Thyroid gland (tissue), 4 donors: ENCODE measurements around the gene AKR1B15. TPM values are rescaled to one million over a fixed set of nuclear protein-coding genes. Genes with fewer than 3 reads are reported as not detected.
A peak's percentile ranks its signal among the peaks of the same experiment; 100 is the strongest.

Experiments used
- DNase-seq, 2 donors: peaks; one replicate each; pipeline ENCODE4 v3.0.0-alpha.2; 2019
- H3K27ac ChIP-seq, 3 donors: fragments of 200-600 bp; sonication (generic); 1 replicate in 2 of 3; 2 replicates in 1 of 3; pipeline ENCODE4 v1.5.1; 2016 to 2019; ENCODE audit warnings: mild to moderate bottlenecking in 1 of 3, moderate library complexity in 1 of 3
- H3K27me3 ChIP-seq: fragments of 200-600 bp; sonication (generic); one replicate; pipeline ENCODE4 v1.5.1; 2019
- H3K36me3 ChIP-seq, 2 donors: fragments of 200-600 bp; sonication (generic); one replicate each; pipeline ENCODE4 v1.5.1; 2016 to 2019
- H3K4me1 ChIP-seq, 2 donors: fragments of 200-600 bp; sonication (generic); one replicate each; pipeline ENCODE4 v1.5.1; 2017 to 2019
- H3K4me3 ChIP-seq, 3 donors: fragments of 200-600 bp; sonication (generic); replicated peaks in 1 of 3; 1 replicate in 2 of 3; 2 replicates in 1 of 3; pipeline ENCODE4 v1.5.1; 2016; ENCODE audit warnings: mild to moderate bottlenecking in 1 of 3
- H3K9me3 ChIP-seq: fragments of 200-600 bp; sonication (generic); one replicate; pipeline ENCODE4 v1.5.1; 2017
- CTCF ChIP-seq, 6 experiments: fragments of 200-600 bp in 3 of 6; fragments of 450-650 bp in 3 of 6; sonication (generic) in 3 of 6; IDR thresholded peaks; one replicate each; pipeline ENCODE4 v1.5.1; 2016 to 2019; ENCODE audit warnings: antibody characterized with exemption in 6 of 6, mild to moderate bottlenecking in 2 of 6, inconsistent platforms in 1 of 6, moderate library complexity in 1 of 6
- POLR2A ChIP-seq, 2 donors: fragments of 450-650 bp; IDR thresholded peaks; one replicate each; pipeline ENCODE4 v1.6.1; 2017; ENCODE audit warnings: antibody characterized with exemption in 2 of 2, mild to moderate bottlenecking in 2 of 2, moderate library complexity in 1 of 2
- WGBS, 2 donors: methylation state at CpG; one replicate each; pipeline ENCODE4 v1.1.5; 2017; 5-methylcytosine and 5-hydroxymethylcytosine counted together
- intact Hi-C: fragments of 100-400 bp; cut with DNase I; formaldehyde crosslinking; loops from one replicate; pipeline ENCODE4 v1.15.1; 2023
- total RNA-seq, 4 donors: library from RNA; depleted of rRNA; stranded (reverse); fragments of >200 nt; gene quantifications; one replicate each; pipeline ENCODE4 v1.2.3, GENCODE V29; 2016

Gene AKR1B15
- total RNA-seq, 4 donors from 2014 or later = 0.56 to 1.2 TPM; not detected in 2

GRCh38 chr7:134593530-134594392, 44.9 kb downstream of the AKR1B15 start:
- 41 to 57% methylated on average over 7 to 8 of the region's 8 CpGs for WGBS, 2 donors
- H3K4me3 ChIP-seq = no peak overlapping the region
- no peaks in the 10 kb centered on the region for H3K36me3 ChIP-seq
- H3K9me3 ChIP-seq = no peaks in the 10 kb centered on the region
- H3K27ac ChIP-seq = peak overlapping the region; percentile 92 to 93 (median 92)
- intact Hi-C loops = no loop called here
- DNase-seq = peak; percentile 95 to 96
- H3K4me1 ChIP-seq = peaks cover 15 to 32% of the 10 kb centered on the region in 2 donors
- TF ChIP-seq CTCF (IDR thresholded peaks at IDR 0.05) (no peak), POLR2A (IDR thresholded peaks at IDR 0.05) (peak in 1 of 2 donors; percentile 54)
- no peaks in the 10 kb centered on the region for H3K27me3 ChIP-seq

- H3K27ac ChIP-seq = peak overlapping the region; percentile 92 to 93 (median 92)
- no peaks in the 10 kb centered on the region for H3K27me3 ChIP-seq
- TF ChIP-seq CTCF (IDR thresholded peaks at IDR 0.05) (no peak), POLR2A (IDR thresholded peaks at IDR 0.05) (no peak)
- H3K4me1 ChIP-seq = peaks cover 15 to 24% of the 10 kb centered on the region in 2 donors
- H3K4me3 ChIP-seq = no peak overlapping the region
- 0 to 36% methylated on average over 1 of the region's 1 CpG for WGBS, 2 donors
- no peaks in the 10 kb centered on the region for H3K36me3 ChIP-seq
- no peaks in the 10 kb centered on the region for H3K9me3 ChIP-seq
- intact Hi-C loops = no loop called here
- DNase-seq = no peak
Measured at GRCh38 chr7:134594877-134595276, 46.0 kb downstream of the AKR1B15 start.

GRCh38 chr7:134599371-134599770, 50.5 kb downstream of the AKR1B15 start:
- WGBS, 2 donors = 78 to 80% methylated on average over 6 of the region's 6 CpGs
- H3K9me3 ChIP-seq = no peaks in the 10 kb centered on the region

GRCh38 chr7:134601459-134601858, 52.5 kb downstream of the AKR1B15 start:
- intact Hi-C loops = no loop called here
- Histone ChIP-seq H3K27ac (peak overlapping the region in 1 of 3 donors; percentile 55), H3K4me1 (peaks cover 3 to 14% of the 10 kb centered on the region in 2 donors), H3K9me3 (no peaks in the 10 kb centered on the region), H3K27me3 (no peaks in the 10 kb centered on the region), H3K36me3 (no peaks in the 10 kb centered on the region), H3K4me3 (no peak overlapping the region)
- 43 to 66% methylated on average over 4 of the region's 4 CpGs for WGBS, 2 donors
- TF ChIP-seq CTCF (IDR thresholded peaks at IDR 0.05) (no peak), POLR2A (IDR thresholded peaks at IDR 0.05) (no peak)
- DNase-seq = peak in 1 of 2 donors; percentile 22

More at GRCh38 chr7:134599371-134599770, 50.5 kb downstream of the AKR1B15 start:
- Histone ChIP-seq H3K27me3 (no peaks in the 10 kb centered on the region), H3K4me3 (no peak overlapping the region), H3K36me3 (no peaks in the 10 kb centered on the region), H3K4me1 (peaks cover 9 to 15% of the 10 kb centered on the region in 2 donors), H3K27ac (no peak overlapping the region)
- TF ChIP-seq CTCF (IDR thresholded peaks at IDR 0.05) (no peak), POLR2A (IDR thresholded peaks at IDR 0.05) (no peak)
- DNase-seq = no peak
- intact Hi-C loops = no loop called here

- 55 to 59% methylated on average over 11 of the region's 11 CpGs for WGBS, 2 donors
- peak overlapping the region; percentile 15 to 62 (median 55) for H3K27ac ChIP-seq
- no peaks in the 10 kb centered on the region for H3K36me3 ChIP-seq
- intact Hi-C loops = no loop called here
- DNase-seq = peak; percentile 11 to 23
- no peaks in the 10 kb centered on the region for H3K27me3 ChIP-seq
- TF ChIP-seq POLR2A (IDR thresholded peaks at IDR 0.05) = no peak
- TF ChIP-seq CTCF (IDR thresholded peaks at IDR 0.05) = no peak
- no peaks in the 10 kb centered on the region for H3K9me3 ChIP-seq
- H3K4me1 ChIP-seq = peaks cover 3 to 14% of the 10 kb centered on the region in 2 donors
- no peak overlapping the region for H3K4me3 ChIP-seq
Measured at GRCh38 chr7:134602881-134603451, 54.1 kb downstream of the AKR1B15 start.
